HepG2 (cell line): ENCODE results near the gene TMEM135.

Experiments
- HOXA7 ChIP-seq: sonication (generic); formaldehyde crosslinking; IDR thresholded peaks from 2 replicates; pipeline ENCODE4 v1.8.1; 2022; ENCODE audit warnings: mild to moderate bottlenecking, missing genetic modification reagents, moderate library complexity
- NFKBIZ ChIP-seq: IDR thresholded peaks from 2 replicates; pipeline ENCODE4 v1.6.1; 2018; ENCODE audit warnings: missing genetic modification reagents, missing compliant biosample characterization
- NFYB ChIP-seq: sonication (generic); formaldehyde crosslinking; IDR thresholded peaks from 2 replicates; pipeline ENCODE4 v1.4.0; 2020; ENCODE audit warnings: missing genetic modification reagents
- RAD21 ChIP-seq: fragments of 450-650 bp; formaldehyde crosslinking; IDR thresholded peaks from 2 replicates; pipeline ENCODE4 v1.5.0; 2020; ENCODE audit warnings: mild to moderate bottlenecking
- ZKSCAN5 ChIP-seq: sonication (generic); formaldehyde crosslinking; IDR thresholded peaks from 2 replicates; pipeline ENCODE4 v1.5.1; 2020; ENCODE audit warnings: mild to moderate bottlenecking, missing genetic modification reagents
- ZZZ3 ChIP-seq: sonication (generic); formaldehyde crosslinking; IDR thresholded peaks from 2 replicates; pipeline ENCODE4 v1.4.0; 2020; ENCODE audit warnings: missing genetic modification reagents, mild to moderate bottlenecking, borderline replicate concordance
- TF ChIP-seq, protein P1 (sequence below): sonication (generic); formaldehyde crosslinking; IDR thresholded peaks from 2 replicates; pipeline ENCODE4 v1.5.0; 2020; ENCODE audit warnings: mild to moderate bottlenecking, missing genetic modification reagents, moderate library complexity
- TF ChIP-seq, protein P2 (sequence below): sonication (generic); formaldehyde crosslinking; IDR thresholded peaks from 2 replicates; pipeline ENCODE4 v1.5.1; 2020; ENCODE audit warnings: mild to moderate bottlenecking, missing genetic modification reagents

DNA sequence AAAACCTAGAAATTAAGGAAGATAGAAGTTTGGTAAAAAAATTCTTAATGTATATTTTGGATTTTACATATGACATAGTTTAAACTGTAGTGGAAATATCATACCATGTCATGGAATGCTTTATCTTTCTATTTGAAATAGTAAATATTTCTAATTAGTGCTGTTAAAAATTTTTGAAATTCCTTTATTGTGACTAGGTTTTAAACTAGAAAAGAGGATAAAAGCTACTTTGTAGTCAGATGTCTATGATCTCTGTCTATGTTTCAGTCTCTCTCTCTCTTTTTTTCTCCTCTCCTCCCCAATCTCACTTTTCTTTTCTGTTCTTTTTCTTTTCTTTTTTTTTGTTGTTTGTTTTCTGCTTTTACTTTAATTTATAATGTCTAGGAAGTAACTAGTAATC, 226.2 kb downstream of the TMEM135 start:
- no peak for TF ChIP-seq HOXA7 (CRISPR knock-in tag)
- TF ChIP-seq NFKBIZ = no peak
- TF ChIP-seq RAD21 = no peak
- TF ChIP-seq, protein P1, sequence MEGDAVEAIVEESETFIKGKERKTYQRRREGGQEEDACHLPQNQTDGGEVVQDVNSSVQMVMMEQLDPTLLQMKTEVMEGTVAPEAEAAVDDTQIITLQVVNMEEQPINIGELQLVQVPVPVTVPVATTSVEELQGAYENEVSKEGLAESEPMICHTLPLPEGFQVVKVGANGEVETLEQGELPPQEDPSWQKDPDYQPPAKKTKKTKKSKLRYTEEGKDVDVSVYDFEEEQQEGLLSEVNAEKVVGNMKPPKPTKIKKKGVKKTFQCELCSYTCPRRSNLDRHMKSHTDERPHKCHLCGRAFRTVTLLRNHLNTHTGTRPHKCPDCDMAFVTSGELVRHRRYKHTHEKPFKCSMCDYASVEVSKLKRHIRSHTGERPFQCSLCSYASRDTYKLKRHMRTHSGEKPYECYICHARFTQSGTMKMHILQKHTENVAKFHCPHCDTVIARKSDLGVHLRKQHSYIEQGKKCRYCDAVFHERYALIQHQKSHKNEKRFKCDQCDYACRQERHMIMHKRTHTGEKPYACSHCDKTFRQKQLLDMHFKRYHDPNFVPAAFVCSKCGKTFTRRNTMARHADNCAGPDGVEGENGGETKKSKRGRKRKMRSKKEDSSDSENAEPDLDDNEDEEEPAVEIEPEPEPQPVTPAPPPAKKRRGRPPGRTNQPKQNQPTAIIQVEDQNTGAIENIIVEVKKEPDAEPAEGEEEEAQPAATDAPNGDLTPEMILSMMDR (CRISPR knock-in tag) = no peak
- no peak for TF ChIP-seq ZZZ3 (CRISPR knock-in tag)
- TF ChIP-seq ZKSCAN5 = no peak
- no peak for TF ChIP-seq NFYB
- TF ChIP-seq, protein P2, sequence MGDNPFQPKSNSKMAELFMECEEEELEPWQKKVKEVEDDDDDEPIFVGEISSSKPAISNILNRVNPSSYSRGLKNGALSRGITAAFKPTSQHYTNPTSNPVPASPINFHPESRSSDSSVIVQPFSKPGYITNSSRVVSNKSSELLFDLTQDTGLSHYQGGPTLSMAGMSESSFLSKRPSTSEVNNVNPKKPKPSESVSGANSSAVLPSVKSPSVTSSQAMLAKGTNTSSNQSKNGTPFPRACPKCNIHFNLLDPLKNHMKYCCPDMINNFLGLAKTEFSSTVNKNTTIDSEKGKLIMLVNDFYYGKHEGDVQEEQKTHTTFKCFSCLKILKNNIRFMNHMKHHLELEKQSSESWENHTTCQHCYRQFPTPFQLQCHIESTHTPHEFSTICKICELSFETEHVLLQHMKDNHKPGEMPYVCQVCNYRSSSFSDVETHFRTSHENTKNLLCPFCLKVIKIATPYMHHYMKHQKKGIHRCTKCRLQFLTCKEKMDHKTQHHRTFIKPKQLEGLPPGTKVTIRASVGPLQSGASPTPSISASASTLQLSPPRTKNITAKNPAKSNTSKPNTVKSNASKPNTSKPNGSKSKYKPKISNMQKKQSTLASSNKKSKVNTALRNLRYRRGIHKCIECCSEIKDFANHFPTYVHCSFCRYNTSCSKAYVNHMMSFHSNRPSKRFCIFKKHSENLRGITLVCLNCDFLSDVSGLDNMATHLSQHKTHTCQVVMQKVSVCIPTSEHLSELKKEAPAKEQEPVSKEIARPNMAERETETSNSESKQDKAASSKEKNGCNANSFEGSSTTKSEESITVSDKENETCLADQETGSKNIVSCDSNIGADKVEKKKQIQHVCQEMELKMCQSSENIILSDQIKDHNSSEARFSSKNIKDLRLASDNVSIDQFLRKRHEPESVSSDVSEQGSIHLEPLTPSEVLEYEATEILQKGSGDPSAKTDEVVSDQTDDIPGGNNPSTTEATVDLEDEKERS (CRISPR knock-in tag) = no peak
